ENCODE measurements around the gene IGFALS. TPM values are rescaled to one million over a fixed set of nuclear protein-coding genes. Genes with fewer than 3 reads are reported as not detected.

The IGFALS gene
- polyA plus RNA-seq, 1 donor from 2014 or later, result 1.2 TPM

DNA sequence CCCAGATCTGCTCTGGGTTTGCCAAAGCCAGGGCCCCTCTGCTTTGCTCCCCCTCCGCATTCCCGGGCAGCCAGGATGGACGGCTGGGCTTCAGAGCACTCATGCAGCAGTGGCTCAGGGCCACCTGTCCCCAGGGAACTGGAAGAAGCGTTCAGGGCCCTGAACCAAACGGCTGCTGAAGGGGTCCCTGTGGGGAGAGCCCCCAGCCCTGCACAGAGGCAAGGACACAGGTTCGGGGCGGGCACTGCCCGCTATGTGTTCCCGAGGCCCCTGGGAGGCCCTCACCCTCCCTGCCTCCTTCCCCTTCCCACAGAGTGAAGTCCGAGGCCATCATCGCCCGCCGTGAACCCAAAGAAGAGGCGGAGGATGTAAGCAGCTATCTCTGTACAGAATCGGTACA is 32.6 kb downstream of the IGFALS start:
- no peaks in the 10 kb centered on the region for H3K9me3 ChIP-seq (ENCODE audit: low read length)
- no peaks in the 10 kb centered on the region for H3K9me2 ChIP-seq (ENCODE audit: insufficient read depth, low read length)
- no peaks in the 10 kb centered on the region for H3K79me2 ChIP-seq (replicated peaks; ENCODE audit: insufficient read depth, low read length)
- H3K4me2 ChIP-seq (ENCODE audit: low read length), result no peak overlapping the region
- H4K20me1 ChIP-seq (ENCODE audit: insufficient read depth), result no peaks in the 10 kb centered on the region
- no peak overlapping the region for H3K4me3 ChIP-seq (ENCODE audit: low read length)
- no peak overlapping the region for H3K9ac ChIP-seq (ENCODE audit: low read length)
- H2AFZ ChIP-seq (ENCODE audit: low read depth, low read length), result no peak overlapping the region
- no peaks in the 10 kb centered on the region for H3F3A ChIP-seq (ENCODE audit: insufficient read depth, low read length, poor library complexity, severe bottlenecking)
- H3K27ac ChIP-seq (ENCODE audit: low read length), result no peak overlapping the region
- H3K36me3 ChIP-seq (ENCODE audit: insufficient read depth, low read length), result no peaks in the 10 kb centered on the region
- TF ChIP-seq POLR2AphosphoS5 (IDR thresholded peaks at IDR 0.05) (no peak), SMC3 (conservative IDR thresholded peaks at IDR 0.05; ENCODE audit: poor library complexity) (no peak), RAD21 (conservative IDR thresholded peaks at IDR 0.05) (no peak)
- H3K27me3 ChIP-seq (ENCODE audit: insufficient read depth, low read depth, low read length), result no peaks in the 10 kb centered on the region

DNA sequence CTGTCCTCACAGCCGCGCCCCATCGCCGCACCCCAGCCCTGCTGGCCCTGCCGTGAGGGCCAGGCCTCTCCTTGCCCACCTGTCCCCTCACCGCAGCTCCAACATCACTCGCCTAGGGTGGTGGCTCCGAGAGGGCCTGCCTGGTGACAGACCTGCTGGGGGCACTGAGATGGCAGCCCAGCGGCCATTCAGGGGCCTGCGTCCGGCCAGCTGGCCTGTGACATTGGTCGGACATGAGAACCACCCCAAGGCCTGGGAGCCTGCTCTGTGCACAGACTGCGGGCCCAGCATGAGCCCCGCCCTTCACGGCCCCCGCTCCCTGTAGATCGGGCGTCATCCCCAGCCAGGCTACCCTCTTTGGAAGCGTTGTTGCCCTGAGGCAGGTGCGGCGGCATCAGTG is 34.0 kb downstream of the IGFALS start:
- H3K4me3 ChIP-seq (ENCODE audit: low read length), result no peak overlapping the region
- no peaks in the 10 kb centered on the region for H3K79me2 ChIP-seq (replicated peaks; ENCODE audit: insufficient read depth, low read length)
- H3K36me3 ChIP-seq (ENCODE audit: insufficient read depth, low read length), result no peaks in the 10 kb centered on the region
- no peak overlapping the region for H3K4me2 ChIP-seq (ENCODE audit: low read length)
- H4K20me1 ChIP-seq (ENCODE audit: insufficient read depth), result no peaks in the 10 kb centered on the region
- H2AFZ ChIP-seq (ENCODE audit: low read depth, low read length), result no peak overlapping the region
- H3K27me3 ChIP-seq (ENCODE audit: insufficient read depth, low read depth, low read length), result no peaks in the 10 kb centered on the region
- no peak overlapping the region for H3K9ac ChIP-seq (ENCODE audit: low read length)
- H3K27ac ChIP-seq (ENCODE audit: low read length), result no peak overlapping the region
- no peak for TF ChIP-seq EZH2 (IDR thresholded peaks at IDR 0.05; ENCODE audit: borderline replicate concordance, insufficient read depth, low read length, poor library complexity, severe bottlenecking)
- TF ChIP-seq, protein P1, sequence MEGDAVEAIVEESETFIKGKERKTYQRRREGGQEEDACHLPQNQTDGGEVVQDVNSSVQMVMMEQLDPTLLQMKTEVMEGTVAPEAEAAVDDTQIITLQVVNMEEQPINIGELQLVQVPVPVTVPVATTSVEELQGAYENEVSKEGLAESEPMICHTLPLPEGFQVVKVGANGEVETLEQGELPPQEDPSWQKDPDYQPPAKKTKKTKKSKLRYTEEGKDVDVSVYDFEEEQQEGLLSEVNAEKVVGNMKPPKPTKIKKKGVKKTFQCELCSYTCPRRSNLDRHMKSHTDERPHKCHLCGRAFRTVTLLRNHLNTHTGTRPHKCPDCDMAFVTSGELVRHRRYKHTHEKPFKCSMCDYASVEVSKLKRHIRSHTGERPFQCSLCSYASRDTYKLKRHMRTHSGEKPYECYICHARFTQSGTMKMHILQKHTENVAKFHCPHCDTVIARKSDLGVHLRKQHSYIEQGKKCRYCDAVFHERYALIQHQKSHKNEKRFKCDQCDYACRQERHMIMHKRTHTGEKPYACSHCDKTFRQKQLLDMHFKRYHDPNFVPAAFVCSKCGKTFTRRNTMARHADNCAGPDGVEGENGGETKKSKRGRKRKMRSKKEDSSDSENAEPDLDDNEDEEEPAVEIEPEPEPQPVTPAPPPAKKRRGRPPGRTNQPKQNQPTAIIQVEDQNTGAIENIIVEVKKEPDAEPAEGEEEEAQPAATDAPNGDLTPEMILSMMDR (IDR thresholded peaks at IDR 0.05; ENCODE audit: poor library complexity, severe bottlenecking), result no peak
- no peak for TF ChIP-seq SMC3 (conservative IDR thresholded peaks at IDR 0.05; ENCODE audit: poor library complexity)
- TF ChIP-seq, protein P2, sequence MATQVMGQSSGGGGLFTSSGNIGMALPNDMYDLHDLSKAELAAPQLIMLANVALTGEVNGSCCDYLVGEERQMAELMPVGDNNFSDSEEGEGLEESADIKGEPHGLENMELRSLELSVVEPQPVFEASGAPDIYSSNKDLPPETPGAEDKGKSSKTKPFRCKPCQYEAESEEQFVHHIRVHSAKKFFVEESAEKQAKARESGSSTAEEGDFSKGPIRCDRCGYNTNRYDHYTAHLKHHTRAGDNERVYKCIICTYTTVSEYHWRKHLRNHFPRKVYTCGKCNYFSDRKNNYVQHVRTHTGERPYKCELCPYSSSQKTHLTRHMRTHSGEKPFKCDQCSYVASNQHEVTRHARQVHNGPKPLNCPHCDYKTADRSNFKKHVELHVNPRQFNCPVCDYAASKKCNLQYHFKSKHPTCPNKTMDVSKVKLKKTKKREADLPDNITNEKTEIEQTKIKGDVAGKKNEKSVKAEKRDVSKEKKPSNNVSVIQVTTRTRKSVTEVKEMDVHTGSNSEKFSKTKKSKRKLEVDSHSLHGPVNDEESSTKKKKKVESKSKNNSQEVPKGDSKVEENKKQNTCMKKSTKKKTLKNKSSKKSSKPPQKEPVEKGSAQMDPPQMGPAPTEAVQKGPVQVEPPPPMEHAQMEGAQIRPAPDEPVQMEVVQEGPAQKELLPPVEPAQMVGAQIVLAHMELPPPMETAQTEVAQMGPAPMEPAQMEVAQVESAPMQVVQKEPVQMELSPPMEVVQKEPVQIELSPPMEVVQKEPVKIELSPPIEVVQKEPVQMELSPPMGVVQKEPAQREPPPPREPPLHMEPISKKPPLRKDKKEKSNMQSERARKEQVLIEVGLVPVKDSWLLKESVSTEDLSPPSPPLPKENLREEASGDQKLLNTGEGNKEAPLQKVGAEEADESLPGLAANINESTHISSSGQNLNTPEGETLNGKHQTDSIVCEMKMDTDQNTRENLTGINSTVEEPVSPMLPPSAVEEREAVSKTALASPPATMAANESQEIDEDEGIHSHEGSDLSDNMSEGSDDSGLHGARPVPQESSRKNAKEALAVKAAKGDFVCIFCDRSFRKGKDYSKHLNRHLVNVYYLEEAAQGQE (IDR thresholded peaks at IDR 0.05; ENCODE audit: borderline replicate concordance), result no peak
- TF ChIP-seq TAF1 (IDR thresholded peaks at IDR 0.05; ENCODE audit: low read depth), result no peak
- TF ChIP-seq EP300 (conservative IDR thresholded peaks at IDR 0.05; ENCODE audit: poor library complexity, severe bottlenecking), result no peak
- TF ChIP-seq POLR2AphosphoS5 (IDR thresholded peaks at IDR 0.05), result no peak
- TF ChIP-seq MXI1 (conservative IDR thresholded peaks at IDR 0.05; ENCODE audit: poor library complexity, severe bottlenecking), result no peak
- TF ChIP-seq RAD21 (conservative IDR thresholded peaks at IDR 0.05), result no peak
- no peaks in the 10 kb centered on the region for H3F3A ChIP-seq (ENCODE audit: insufficient read depth, low read length, poor library complexity, severe bottlenecking)
- no peaks in the 10 kb centered on the region for H3K9me2 ChIP-seq (ENCODE audit: insufficient read depth, low read length)
- H3K9me3 ChIP-seq (ENCODE audit: low read length), result no peaks in the 10 kb centered on the region

- Histone ChIP-seq H3K9me2 (ENCODE audit: insufficient read depth, low read length) (no peaks in the 10 kb centered on the region), H3F3A (ENCODE audit: insufficient read depth, low read length, poor library complexity, severe bottlenecking) (no peaks in the 10 kb centered on the region), H3K27ac (ENCODE audit: low read length) (no peak overlapping the region), H3K27me3 (ENCODE audit: insufficient read depth, low read depth, low read length) (no peaks in the 10 kb centered on the region), H3K9ac (ENCODE audit: low read length) (no peak overlapping the region), H3K79me2 (replicated peaks; ENCODE audit: insufficient read depth, low read length) (no peaks in the 10 kb centered on the region), H3K4me2 (ENCODE audit: low read length) (no peak overlapping the region), H2AFZ (ENCODE audit: low read depth, low read length) (no peak overlapping the region), H3K9me3 (ENCODE audit: low read length) (no peaks in the 10 kb centered on the region), H4K20me1 (ENCODE audit: insufficient read depth) (no peaks in the 10 kb centered on the region), H3K36me3 (ENCODE audit: insufficient read depth, low read length) (no peaks in the 10 kb centered on the region), H3K4me3 (ENCODE audit: low read length) (no peak overlapping the region)
- no peak for TF ChIP-seq EZH2 (IDR thresholded peaks at IDR 0.05; ENCODE audit: borderline replicate concordance, insufficient read depth, low read length, poor library complexity, severe bottlenecking)
- TF ChIP-seq MXI1 (conservative IDR thresholded peaks at IDR 0.05; ENCODE audit: poor library complexity, severe bottlenecking), result no peak
- no peak for TF ChIP-seq SMC3 (conservative IDR thresholded peaks at IDR 0.05; ENCODE audit: poor library complexity)
- TF ChIP-seq POLR2AphosphoS5 (IDR thresholded peaks at IDR 0.05), result no peak
- TF ChIP-seq RAD21 (conservative IDR thresholded peaks at IDR 0.05), result no peak
- no peak for TF ChIP-seq EP300 (conservative IDR thresholded peaks at IDR 0.05; ENCODE audit: poor library complexity, severe bottlenecking)
- TF ChIP-seq, protein P1 (IDR thresholded peaks at IDR 0.05; ENCODE audit: poor library complexity, severe bottlenecking), result no peak
- TF ChIP-seq, protein P2 (IDR thresholded peaks at IDR 0.05; ENCODE audit: borderline replicate concordance), result no peak
- no peak for TF ChIP-seq TAF1 (IDR thresholded peaks at IDR 0.05; ENCODE audit: low read depth)
These were observed 34.6 kb downstream of the IGFALS start for GRCh38 chr16:1758923-1759322.

Data from neural cell (in vitro differentiated cells).